ENCODE data around the gene SEPTIN12.

The SEPTIN12 gene

DNA sequence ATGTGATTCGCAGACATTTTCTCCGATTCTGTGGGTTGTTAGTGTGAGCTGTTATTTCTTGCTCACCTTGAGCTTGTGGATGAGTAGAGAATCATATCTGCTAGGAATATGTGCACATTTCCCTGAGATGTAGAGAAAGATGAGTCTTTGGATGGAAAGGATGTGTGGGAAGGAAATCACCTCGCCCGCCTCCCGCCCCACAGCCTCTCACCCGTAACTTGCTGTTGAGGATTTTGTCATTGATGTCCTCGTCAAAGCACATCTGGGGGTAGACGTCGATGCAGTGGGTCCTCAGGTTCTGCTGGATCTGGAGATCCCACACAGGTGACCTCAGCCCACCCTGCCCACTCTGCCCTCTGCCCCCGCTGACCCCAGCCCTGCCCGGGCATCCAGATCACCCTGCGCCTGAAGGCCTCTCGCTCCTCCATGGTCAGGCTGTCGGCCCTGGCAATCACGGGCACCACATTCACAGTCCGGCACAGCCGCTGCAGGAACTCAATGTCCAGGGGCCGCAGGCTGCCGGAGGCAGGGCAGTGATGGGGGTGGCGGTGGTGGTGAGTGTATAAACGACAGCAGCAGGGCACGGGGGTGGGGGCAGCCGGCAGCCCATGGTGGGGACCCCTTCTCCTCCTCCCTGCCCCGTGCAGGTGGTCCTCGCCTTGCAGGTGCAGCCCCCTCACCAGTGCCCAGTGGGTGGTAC lies 4.7 kb downstream of the SEPTIN12 start:
- DNase-seq: no peak

- DNase-seq: no peak
Observed at GRCh38 chr16:4780235-4780634, 7.9 kb downstream of the SEPTIN12 start.

DNA sequence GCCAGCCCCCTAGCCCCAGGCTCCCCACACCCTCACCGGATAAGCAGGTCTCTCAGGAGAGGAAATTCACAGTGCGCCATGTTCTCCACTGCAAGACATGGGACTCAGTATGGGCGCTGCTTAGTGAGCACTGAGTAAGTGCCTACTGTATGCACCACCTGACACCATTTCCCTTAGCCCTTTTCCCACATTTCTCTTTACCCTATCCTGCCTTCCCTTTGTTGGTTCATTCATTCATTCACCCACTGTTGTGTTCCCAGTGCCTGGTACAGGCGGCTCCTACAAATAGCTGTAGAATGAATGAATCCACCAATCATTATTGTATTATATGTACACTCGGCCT lies 10.1 kb downstream of the SEPTIN12 start:
- DNase-seq: no peak

GRCh38 chr16:4777339-4778049 lies 10.7 kb downstream of the SEPTIN12 start:
- DNase-seq: no peak

DNA sequence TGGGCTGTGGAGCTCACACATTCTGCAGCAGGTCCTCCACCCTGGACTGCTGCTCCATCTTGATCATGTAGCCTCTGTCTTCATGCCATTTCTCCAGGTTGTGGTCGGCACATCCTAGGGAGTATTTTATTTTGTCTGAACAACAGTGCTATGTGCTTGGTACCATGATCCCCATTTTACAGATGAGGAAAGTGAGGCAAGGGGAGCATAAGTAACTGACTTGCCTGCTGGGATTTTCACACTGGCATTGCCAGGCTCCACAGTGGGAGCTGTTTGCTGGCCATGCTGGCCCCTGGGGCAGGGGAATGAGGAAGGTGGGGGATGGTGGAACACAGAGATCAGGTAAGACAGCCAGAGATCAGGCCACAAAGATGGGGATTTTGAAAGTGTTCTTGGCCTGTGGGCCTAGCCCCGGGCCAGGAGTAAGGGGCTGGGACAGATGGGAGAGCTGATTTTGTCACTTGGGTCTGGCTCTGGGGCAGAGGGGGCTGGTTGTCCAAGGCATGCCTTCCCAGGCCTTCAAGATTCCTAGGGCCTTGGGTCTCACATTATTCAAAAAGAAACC lies 11.9 kb downstream of the SEPTIN12 start:
- DNase-seq: no peak

DNA sequence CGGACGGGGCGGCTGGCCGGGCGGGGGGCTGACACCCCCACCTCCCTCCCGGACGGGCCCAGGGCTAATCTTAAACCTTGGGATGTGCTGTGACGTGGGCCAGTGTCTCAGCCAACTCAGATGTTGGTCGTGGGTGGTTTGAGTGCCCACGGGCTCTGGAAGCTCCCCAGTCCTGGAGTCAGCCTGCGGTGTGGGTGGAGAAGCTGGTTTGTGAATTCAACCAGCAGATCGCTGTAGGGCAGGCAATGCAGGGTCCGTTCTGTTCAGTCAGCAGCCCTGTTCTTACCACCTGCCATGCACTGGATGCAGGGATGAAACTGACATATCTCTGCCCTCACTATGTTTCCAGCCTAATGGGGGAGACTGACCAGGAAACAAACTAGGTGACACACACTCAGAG lies 13.1 kb downstream of the SEPTIN12 start:
- DNase-seq: no peak

DNA sequence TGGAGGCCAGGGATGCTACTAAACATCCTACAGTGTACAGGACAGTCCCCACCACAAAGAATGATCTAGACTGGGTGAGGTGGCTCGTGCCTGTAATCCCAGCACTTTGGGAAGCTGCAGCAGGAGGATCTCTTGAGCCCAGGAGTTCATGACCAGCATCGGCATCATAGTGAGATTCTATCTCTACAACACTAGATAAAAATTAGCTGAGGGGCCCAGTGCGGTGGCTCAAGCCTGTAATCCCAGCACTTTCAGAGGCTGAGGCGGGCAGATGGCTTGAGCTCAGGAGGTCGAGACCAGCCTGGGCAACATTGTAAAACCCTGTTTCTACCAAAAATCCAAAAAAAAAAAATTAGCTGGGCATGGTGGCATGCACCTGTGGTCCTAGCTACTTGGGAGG lies 15.8 kb downstream of the SEPTIN12 start:
- DNase-seq: no peak

DNA sequence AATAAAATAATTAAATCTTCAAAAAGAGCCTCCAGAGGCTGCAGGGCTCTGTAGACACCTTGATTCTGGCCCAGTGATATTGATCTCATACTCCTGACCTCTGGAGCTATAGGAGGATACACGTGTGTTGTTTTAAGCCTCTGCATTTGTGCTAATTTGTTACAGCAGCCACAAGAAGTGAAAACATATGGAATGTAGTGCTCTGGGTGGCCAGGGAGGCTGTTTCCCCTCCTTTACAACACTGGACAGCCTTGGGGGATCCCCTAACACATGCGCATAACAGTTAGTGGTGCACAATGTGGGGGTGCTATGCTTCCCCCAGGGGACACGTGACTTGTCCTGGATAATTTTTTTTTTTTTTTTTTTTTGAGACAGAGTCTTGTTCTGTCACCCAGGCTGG lies 16.5 kb downstream of the SEPTIN12 start:
- DNase-seq: no peak

- no peak for DNase-seq
Observed at GRCh38 chr16:4769306-4769638, 18.9 kb downstream of the SEPTIN12 start.

DNA sequence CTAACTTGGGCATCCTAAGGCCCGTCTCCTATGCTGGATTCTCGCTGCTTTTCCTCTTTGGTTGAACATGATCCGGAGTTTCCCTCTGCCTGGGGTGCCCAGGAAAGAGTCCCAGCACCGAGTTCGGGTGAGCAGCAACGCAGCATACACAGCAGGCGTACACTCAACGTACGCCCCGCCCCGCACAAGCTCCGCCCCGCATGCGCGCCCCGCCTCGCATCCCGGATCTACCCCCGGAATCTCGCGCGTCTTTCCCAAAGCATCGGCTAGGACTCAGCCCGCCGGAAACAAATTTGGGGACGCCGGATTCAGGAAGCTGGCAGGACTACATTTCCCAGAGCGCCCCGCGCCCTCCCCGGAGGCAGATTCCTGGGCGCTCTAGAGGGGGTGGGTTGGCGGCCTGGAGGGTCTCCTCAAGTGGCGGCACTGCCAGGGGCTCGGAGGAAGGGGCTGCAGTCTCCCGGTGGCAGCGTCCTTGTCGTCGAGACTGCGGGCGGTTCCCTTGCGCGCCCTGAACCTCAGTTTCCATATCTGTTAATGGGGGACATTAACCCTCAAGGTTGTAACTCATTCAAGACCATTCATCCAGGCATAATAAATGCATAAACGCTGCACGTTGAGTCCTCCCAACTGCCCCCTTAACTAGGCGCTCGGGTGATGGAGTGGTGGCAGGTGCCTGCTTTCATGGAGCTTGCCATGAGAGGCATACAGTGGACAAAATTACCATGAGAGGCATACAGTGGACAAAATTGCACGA lies 19.4 kb downstream of the SEPTIN12 start:
- peak; percentile 97 for DNase-seq

DNA sequence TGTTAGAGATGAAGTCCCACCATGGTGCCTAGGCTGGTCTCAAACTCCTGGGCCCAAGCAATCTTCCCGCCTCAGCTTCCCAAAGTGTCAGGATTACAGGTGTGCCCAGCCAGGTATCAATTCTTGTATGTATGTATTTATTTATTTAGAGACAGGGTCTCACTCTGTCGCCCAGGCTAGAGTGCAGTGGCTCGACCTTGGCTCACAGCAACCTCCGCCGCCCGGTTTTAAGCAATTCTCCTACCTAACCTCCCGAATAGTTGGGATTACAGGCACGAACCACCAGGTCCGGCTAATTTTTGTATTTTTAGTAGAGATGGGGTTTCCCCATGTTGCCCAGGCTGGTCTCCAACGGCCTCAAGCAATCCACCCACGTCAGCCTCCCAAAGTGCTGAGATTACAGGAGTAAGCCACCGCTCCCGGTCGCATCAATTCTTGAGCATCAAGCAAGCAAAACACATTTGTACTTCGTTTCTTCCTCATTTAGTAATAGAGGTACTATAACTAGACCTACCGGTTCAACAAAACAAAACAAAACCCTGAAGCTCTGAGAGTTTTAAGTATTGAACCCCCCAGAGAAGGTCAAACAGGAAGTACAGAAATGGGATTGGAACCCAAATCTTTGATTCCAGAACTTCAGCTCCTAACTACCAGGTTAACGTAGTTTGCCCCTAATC lies 20.1 kb downstream of the SEPTIN12 start:
- peak; percentile 51 for DNase-seq

GRCh38 chr16:4766875-4767628 lies 21.1 kb downstream of the SEPTIN12 start, which contains the start of gene ZNF500:
Gene ZNF500, minus strand, starts transcription at chr16:4767162. Its CDS starts 1,184 bp downstream, at chr16:4765978.
- peak; percentile 98 for DNase-seq

GRCh38 chr16:4765511-4766474 lies 22.4 kb downstream of the SEPTIN12 start:
- DNase-seq: no peak

- DNase-seq: no peak
Observed at GRCh38 chr16:4763791-4764190, 24.4 kb downstream of the SEPTIN12 start.

GRCh38 chr16:4762205-4762604 lies 25.9 kb downstream of the SEPTIN12 start:
- no peak for DNase-seq

DNA sequence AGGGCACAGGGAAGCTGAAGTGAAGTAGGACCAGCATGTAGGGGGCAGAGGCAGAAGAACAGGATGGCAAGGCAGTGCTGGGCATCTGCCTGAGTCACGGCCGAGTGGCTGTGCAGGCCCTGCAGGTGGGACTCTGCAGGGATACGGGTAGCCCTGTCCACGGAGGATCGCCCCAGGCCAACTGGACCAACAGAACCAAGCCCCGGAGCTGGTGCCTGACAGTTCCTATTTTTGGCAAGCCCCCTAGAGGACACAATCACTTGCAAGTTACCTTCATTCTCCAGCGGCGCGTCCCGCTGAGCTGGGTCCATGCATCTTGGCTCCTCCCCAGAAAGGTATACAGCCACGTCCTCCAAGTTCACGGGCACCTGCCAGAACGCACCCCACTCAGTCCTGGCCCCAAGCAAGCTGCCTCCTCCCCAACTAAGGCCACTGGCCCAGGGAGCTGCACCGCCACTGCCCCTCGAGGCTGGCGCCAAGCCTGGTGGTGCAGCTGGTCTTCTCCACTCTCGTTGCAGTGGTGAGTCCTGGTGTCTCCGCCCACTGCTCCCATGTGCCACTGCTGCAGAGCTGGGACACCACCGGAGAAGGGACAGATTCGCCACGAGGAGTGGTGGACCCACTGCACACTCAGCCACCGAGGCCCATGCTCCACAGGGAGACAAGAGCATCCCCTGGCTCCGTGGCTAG lies 27.8 kb downstream of the SEPTIN12 start:
- no peak for DNase-seq

GRCh38 chr16:4755687-4756086 lies 32.5 kb downstream of the SEPTIN12 start:
- DNase-seq: no peak

DNA sequence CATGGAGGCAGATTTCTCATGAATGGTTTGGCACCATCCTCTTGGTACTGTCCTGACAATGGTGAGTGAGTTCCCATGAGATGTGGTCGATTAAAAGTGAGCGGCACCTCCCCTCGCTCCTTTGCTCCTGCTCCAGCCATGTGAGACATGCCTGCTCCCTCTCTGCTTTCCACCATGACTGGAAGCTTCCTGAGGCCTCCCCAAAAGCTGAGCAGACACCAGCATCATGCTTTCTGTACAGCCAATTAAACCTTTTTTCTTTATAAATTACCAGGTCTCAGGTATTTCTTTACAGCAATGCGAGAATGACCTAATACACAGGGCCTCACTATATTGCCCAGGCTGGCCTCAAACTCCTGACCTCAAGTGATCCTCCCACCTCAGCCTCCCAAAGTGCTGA lies 33.3 kb downstream of the SEPTIN12 start:
- no peak for DNase-seq

GRCh38 chr16:4753227-4753626 lies 34.9 kb downstream of the SEPTIN12 start:
- DNase-seq: no peak

- DNase-seq: no peak
Observed at GRCh38 chr16:4752351-4753100, 35.6 kb downstream of the SEPTIN12 start.
